Adrenal gland (tissue), 12 donors: ENCODE measurements around the gene GRM8. TPM values are rescaled to one million over a fixed set of nuclear protein-coding genes. Genes with fewer than 3 reads are reported as not detected.

Experiments
- DNase-seq, 7 donors: peaks; one replicate each; pipeline ENCODE4 v3.0.0-alpha.2; 2019 to 2020
- H3K27ac ChIP-seq, 5 donors: fragments of 200-600 bp; sonication (generic) in 4 of 5; 1 replicate in 3 of 5; 2 replicates in 2 of 5; pipeline versions ENCODE4 v1.5.1 to v1.8.0; 2016 to 2020; ENCODE audit warnings: mild to moderate bottlenecking in 1 of 5
- H3K27me3 ChIP-seq: fragments of 200-600 bp; 2 replicates; pipeline ENCODE4 v1.8.0; 2021
- H3K36me3 ChIP-seq, 2 donors: fragments of 200-600 bp; replicated peaks in 1 of 2; 1 replicate in 1 of 2; 2 replicates in 1 of 2; pipeline versions ENCODE4 v1.5.1 to v1.8.0; 2018 to 2022
- H3K4me1 ChIP-seq, 2 donors: fragments of 200-600 bp; replicated peaks in 1 of 2; 1 replicate in 1 of 2; 2 replicates in 1 of 2; pipeline versions ENCODE4 v1.5.1 to v1.8.0; 2018 to 2021
- H3K4me3 ChIP-seq, 4 donors: fragments of 200-600 bp; sonication (generic) in 3 of 4; one replicate each; pipeline ENCODE4 v1.5.1; 2016 to 2018
- H3K9me3 ChIP-seq, 3 donors: fragments of 200-600 bp; sonication (generic) in 1 of 3; replicated peaks in 1 of 3; 1 replicate in 2 of 3; 2 replicates in 1 of 3; pipeline versions ENCODE4 v1.5.1 to v1.8.0; 2016 to 2021
- CTCF ChIP-seq, 6 experiments: fragments of 450-650 bp in 4 of 6; fragments of 200-600 bp in 2 of 6; sonication (generic) in 1 of 6; IDR thresholded peaks; 1 replicate in 5 of 6; 2 replicates in 1 of 6; pipeline versions ENCODE4 v1.5.1 to v1.8.0; 2016 to 2021; ENCODE audit warnings: antibody characterized with exemption in 6 of 6, mild to moderate bottlenecking in 2 of 6, moderate library complexity in 1 of 6
- POLR2A ChIP-seq, 2 donors: fragments of 450-650 bp; IDR thresholded peaks; one replicate each; pipeline ENCODE4 v1.6.1; 2017; ENCODE audit warnings: antibody characterized with exemption in 2 of 2, mild to moderate bottlenecking in 2 of 2, moderate library complexity in 1 of 2
- WGBS, 4 donors: extraction: QIAGEN DNeasy Blood & Tissue Kit in 2 of 4; methylation state at CpG; one replicate each; pipeline versions ENCODE4 v1.1.5 to v1.1.7; 2013 to 2017; 5-methylcytosine and 5-hydroxymethylcytosine counted together
- intact Hi-C, 2 donors: fragments of 100-400 bp; cut with DNase I; formaldehyde crosslinking; loops; one replicate each; pipeline versions ENCODE4 v1.14.1 to v1.15.0; 2022 to 2023
- polyA plus RNA-seq, 3 donors: library from polyadenylated mRNA; stranded (reverse); fragments of 200-250 nt in 2 of 3; fragments of 350-450 nt in 1 of 3; fragmentation: Illumina TruSeq in 1 of 3; extraction: RNeasy Lipid Tissue Mini Kit (QIAGEN cat#74804) in 1 of 3; gene quantifications; one replicate each; pipeline ENCODE4 v1.2.3, GENCODE V29; 2013 to 2014
- total RNA-seq, 9 donors: library from RNA; depleted of rRNA in 4 of 9; stranded (reverse); fragments of >200 nt in 4 of 9; fragments of 120-200 nt in 1 of 9; fragmentation: NEBNext Ultra II Directional in 1 of 9; extraction: Animal tissue kit (Norgen Biotek cat#: 25700) in 1 of 9; gene quantifications; one replicate each; pipeline versions ENCODE4 v1.1.0 to v1.2.4, GENCODE V29; 2013 to 2023
- donor health status: healthy with polysubstance abuse.
- donor health status: Bipolar disorder and iron deficiency.
- donor health status: DM: yes; HTN: yes; CAD: no.
- donor health status: DM: no; HTN: no; CAD: no.
- donor health status: DM: no; HTN: no; CAD: no.
- donor health status: DM: yes; HTN: yes; CAD: no.

Gene GRM8
- total and polyA plus RNA-seq, 12 donors = 0.10 to 2.5 (median 0.92) TPM; not detected in 5

- H3K27ac ChIP-seq = no peak overlapping the region
- intact Hi-C loops = no loop called here
- no peak overlapping the region for H3K4me3 ChIP-seq
- H3K27me3 ChIP-seq = no peaks in the 10 kb centered on the region
- H3K36me3 ChIP-seq = no peaks in the 10 kb centered on the region
- WGBS, 4 donors = 66 to 76% (median 72%) methylated on average over 3 of the region's 3 CpGs
- no peaks in the 10 kb centered on the region for H3K4me1 ChIP-seq
- H3K9me3 ChIP-seq = no peaks in the 10 kb centered on the region
- DNase-seq = peak in 1 of 7 donors; percentile 87
- TF ChIP-seq CTCF (IDR thresholded peaks at IDR 0.05) = no peak
- TF ChIP-seq POLR2A (IDR thresholded peaks at IDR 0.05) = no peak
Measured at GRCh38 chr7:126483972-126484371, 768.8 kb downstream of the GRM8 start.

GRCh38 chr7:126472825-126473224, 779.9 kb downstream of the GRM8 start:
- intact Hi-C loops = no loop called here
- H3K9me3 ChIP-seq = peaks cover 0 to 14% (median 0%) of the 10 kb centered on the region in 3 donors
- no peak overlapping the region for H3K27ac ChIP-seq
- H3K27me3 ChIP-seq = no peaks in the 10 kb centered on the region
- no peak for TF ChIP-seq POLR2A (IDR thresholded peaks at IDR 0.05)
- no peak for TF ChIP-seq CTCF (IDR thresholded peaks at IDR 0.05)
- DNase-seq = no peak
- H3K36me3 ChIP-seq = no peaks in the 10 kb centered on the region
- no peak overlapping the region for H3K4me3 ChIP-seq
- H3K4me1 ChIP-seq = no peaks in the 10 kb centered on the region

- no peaks in the 10 kb centered on the region for H3K36me3 ChIP-seq
- no peaks in the 10 kb centered on the region for H3K9me3 ChIP-seq
- no peak for DNase-seq
- H3K4me1 ChIP-seq = no peaks in the 10 kb centered on the region
- TF ChIP-seq CTCF (IDR thresholded peaks at IDR 0.05) = no peak
- TF ChIP-seq POLR2A (IDR thresholded peaks at IDR 0.05) = no peak
- WGBS, 4 donors = 31 to 48% (median 40%) methylated on average over 2 of the region's 2 CpGs
- intact Hi-C loops = no loop called here
- no peak overlapping the region for H3K27ac ChIP-seq
- no peak overlapping the region for H3K4me3 ChIP-seq
- H3K27me3 ChIP-seq = no peaks in the 10 kb centered on the region
Measured at GRCh38 chr7:126462405-126462804, 790.3 kb downstream of the GRM8 start.

GRCh38 chr7:126460664-126461063, 792.1 kb downstream of the GRM8 start:
- H3K36me3 ChIP-seq = no peaks in the 10 kb centered on the region
- no peak for TF ChIP-seq POLR2A (IDR thresholded peaks at IDR 0.05)
- TF ChIP-seq CTCF (IDR thresholded peaks at IDR 0.05) = no peak
- H3K4me1 ChIP-seq = no peaks in the 10 kb centered on the region
- no peak overlapping the region for H3K4me3 ChIP-seq
- DNase-seq = no peak
- WGBS, 4 donors = 76 to 80% (median 77%) methylated on average over 2 of the region's 2 CpGs
- no peak overlapping the region for H3K27ac ChIP-seq
- H3K27me3 ChIP-seq = no peaks in the 10 kb centered on the region
- no peaks in the 10 kb centered on the region for H3K9me3 ChIP-seq
- intact Hi-C loops = no loop called here
